DMS53 treated with DMSO at 0.1 percent for 48 hours (cell line): ENCODE measurements around the gene SUPT5H.
"Not testable (repeated sequence)": the region's sequence is repeated elsewhere in the genome, so short reads cannot be mapped to it uniquely, and the experiment has no call there.

Experiments
- DNase-seq: peaks from one replicate; lab custom pipeline; 2025; ENCODE audit not compliant: unreplicated experiment; lab: John Stamatoyannopoulos, UW

Gene SUPT5H

GRCh38 chr19:39463403-39463802 is 18.0 kb downstream of the SUPT5H start:
- no peak for DNase-seq

GRCh38 chr19:39465956-39466747 is 20.8 kb downstream of the SUPT5H start:
- no peak for DNase-seq

GRCh38 chr19:39467941-39468340 is 22.6 kb downstream of the SUPT5H start:
- no peak for DNase-seq

- DNase-seq: no peak
Observed at GRCh38 chr19:39469036-39469435, 23.7 kb downstream of the SUPT5H start.

GRCh38 chr19:39469567-39469966 is 24.2 kb downstream of the SUPT5H start:
- no peak for DNase-seq

GRCh38 chr19:39470724-39471339 is 25.4 kb downstream of the SUPT5H start:
- no peak for DNase-seq

- no peak for DNase-seq
Observed at GRCh38 chr19:39471756-39472536, 26.6 kb downstream of the SUPT5H start.

GRCh38 chr19:39472746-39473442 is 27.5 kb downstream of the SUPT5H start:
- no peak for DNase-seq

- DNase-seq: no peak
Observed at GRCh38 chr19:39473443-39473960, 28.1 kb downstream of the SUPT5H start.

- no peak for DNase-seq
Observed at GRCh38 chr19:39474139-39474620, 28.8 kb downstream of the SUPT5H start.

- no peak for DNase-seq
Observed at GRCh38 chr19:39475748-39476147, 30.4 kb downstream of the SUPT5H start.

- DNase-seq: not testable (repeated sequence)
Observed at GRCh38 chr19:39479319-39479801, 34.0 kb downstream of the SUPT5H start.

GRCh38 chr19:39479916-39480315 is 34.5 kb downstream of the SUPT5H start:
- DNase-seq: no peak

GRCh38 chr19:39480337-39481228 is 35.2 kb downstream of the SUPT5H start, which contains the start of gene TIMM50:
TIMM50 (plus strand) TSS chr19:39480838; CDS start chr19:39480854, 16 bp downstream.
- peak; percentile 94 for DNase-seq

- DNase-seq: no peak
Observed at GRCh38 chr19:39481229-39481545, 35.8 kb downstream of the SUPT5H start.

- no peak for DNase-seq
Observed at GRCh38 chr19:39481676-39482075, 36.3 kb downstream of the SUPT5H start.

GRCh38 chr19:39483141-39483540 is 37.8 kb downstream of the SUPT5H start:
- DNase-seq: no peak

GRCh38 chr19:39489756-39490155 is 44.4 kb downstream of the SUPT5H start:
- DNase-seq: no peak

- DNase-seq: no peak
Observed at GRCh38 chr19:39492225-39492624, 46.8 kb downstream of the SUPT5H start.

- DNase-seq: no peak
Observed at GRCh38 chr19:39492788-39493187, 47.4 kb downstream of the SUPT5H start.
